ENCODE measurements around the gene IFITM5. TPM values are rescaled to one million over a fixed set of nuclear protein-coding genes. Genes with fewer than 3 reads are reported as not detected.
"Not testable (repeated sequence)": the region's sequence is repeated elsewhere in the genome, so short reads cannot be mapped to it uniquely, and the experiment has no call there.

IFITM5 gene
- polyA plus RNA-seq (2013, experiment 1 of 2; ENCODE audit: insufficient read length), result not detected
- polyA plus RNA-seq (2013, experiment 2 of 2; ENCODE audit: insufficient read length), result not detected

DNA sequence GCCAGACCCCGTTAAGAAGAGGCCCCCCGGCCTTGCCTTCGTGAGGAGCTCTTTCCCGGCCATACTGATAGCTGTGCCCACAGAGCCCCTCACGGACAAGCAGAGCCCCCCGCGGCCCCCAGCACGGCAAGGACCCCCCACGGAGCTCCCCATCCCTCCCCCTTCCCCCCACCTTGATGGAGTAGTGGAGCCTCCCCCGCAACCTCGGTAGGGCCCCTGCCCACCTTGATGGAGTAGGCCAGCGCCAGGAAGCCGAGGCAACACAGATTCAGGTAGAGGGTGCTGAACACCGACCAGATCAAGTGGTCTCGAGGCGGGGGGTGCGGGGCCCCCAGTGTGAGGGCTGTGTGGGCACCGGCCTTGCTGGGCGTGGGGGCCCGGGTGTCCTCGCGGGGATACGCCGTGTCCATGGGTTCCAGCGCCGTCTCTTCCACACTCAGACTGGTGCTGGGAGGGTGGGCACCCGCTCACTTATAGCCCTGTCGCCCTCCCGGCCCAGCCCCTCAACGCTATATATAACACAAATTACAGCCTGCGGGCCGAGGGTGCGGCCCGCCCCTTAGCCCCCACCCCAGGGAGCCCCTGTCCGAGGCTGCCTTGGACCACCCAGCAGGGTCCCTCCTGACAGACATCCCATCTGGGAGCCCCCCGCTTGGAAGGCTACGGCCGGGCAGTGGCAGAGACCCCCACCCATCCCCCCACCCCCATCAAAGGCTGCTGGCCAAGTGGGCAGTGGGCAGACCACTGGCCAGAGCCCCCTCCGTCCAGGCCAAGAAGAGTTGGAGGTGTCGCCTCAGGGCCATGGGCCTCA is at the start of gene IFITM5:
Gene IFITM5, minus strand, starts transcription at position 446 of the 811 bp plus-strand sequence. Its CDS starts 36 bp downstream, at position 410.
- DNase-seq, result no peak

DNA sequence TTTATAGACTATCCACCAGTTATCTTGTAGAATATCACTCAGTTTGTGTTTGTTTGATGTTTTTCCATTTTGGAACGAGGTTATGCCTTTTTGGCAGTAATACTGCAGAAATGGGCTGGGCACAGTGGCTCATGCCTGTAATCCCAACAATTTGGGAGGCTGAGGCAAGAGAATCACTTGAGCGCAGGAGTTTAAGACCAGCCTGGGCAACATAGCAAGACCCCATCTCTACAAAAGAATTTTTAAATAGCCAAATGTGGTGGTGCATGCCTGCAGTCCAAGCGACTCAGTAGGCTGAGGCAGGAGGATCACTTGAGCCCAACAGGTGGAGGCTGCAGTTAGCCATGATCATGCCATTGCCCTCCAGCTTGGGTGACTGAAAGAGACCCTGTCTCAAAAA is 47.2 kb upstream of the IFITM5 start:
- no peak for DNase-seq

DNA sequence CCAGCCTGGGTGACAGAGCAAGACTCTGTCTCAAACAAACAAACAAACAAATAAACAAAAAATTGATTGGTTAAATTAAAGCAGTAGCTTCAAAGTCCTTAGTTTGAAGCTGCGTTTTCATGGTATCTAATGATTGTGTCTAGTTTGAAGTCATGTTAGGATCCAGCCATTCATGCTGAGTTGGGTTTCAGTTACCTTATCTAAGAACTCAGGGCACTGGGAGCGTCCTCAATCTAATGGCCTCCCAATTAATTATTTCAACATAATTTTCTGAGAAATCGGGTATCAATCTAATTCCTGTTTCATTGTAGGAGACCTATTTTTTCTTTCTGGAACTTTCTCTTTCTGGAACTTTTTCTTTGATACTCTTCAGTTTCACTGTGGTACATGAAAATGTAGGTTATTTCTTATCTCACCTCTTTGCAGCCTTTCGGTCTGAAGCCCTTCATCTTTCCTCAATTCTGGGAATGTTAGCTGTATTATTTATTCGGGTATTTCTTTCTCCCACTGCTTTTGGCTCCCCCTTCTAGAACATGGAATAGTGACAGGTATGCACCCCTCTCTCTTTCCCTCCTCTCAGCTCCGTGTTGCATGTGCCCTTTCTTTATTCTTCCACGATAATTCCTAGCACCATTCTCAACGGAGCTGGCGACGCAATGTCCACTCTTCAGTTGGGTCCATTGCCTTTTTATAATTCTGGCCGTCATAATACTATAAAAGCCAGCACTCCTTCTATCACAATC is 45.7 kb upstream of the IFITM5 start:
- DNase-seq, result no peak

DNA sequence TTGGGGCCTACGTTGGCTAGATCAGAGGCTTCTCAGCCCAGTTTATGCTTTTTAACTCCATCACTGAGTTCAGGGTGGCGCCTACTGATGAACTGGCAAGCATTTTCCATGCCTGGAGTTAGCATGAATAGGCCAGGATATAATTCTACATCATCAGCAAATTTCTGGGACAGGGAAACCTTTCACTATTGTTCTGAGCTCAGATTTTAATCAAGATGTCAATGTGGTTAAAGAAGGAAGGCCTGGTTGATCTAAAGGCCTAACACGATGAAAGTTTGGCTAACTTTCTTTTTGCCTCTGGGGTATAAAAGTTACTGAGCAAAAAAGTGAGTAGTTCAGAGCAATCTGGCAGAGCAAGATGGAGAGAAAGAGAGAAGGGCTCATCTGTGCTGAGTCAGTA is 43.0 kb upstream of the IFITM5 start:
- no peak for DNase-seq

DNA sequence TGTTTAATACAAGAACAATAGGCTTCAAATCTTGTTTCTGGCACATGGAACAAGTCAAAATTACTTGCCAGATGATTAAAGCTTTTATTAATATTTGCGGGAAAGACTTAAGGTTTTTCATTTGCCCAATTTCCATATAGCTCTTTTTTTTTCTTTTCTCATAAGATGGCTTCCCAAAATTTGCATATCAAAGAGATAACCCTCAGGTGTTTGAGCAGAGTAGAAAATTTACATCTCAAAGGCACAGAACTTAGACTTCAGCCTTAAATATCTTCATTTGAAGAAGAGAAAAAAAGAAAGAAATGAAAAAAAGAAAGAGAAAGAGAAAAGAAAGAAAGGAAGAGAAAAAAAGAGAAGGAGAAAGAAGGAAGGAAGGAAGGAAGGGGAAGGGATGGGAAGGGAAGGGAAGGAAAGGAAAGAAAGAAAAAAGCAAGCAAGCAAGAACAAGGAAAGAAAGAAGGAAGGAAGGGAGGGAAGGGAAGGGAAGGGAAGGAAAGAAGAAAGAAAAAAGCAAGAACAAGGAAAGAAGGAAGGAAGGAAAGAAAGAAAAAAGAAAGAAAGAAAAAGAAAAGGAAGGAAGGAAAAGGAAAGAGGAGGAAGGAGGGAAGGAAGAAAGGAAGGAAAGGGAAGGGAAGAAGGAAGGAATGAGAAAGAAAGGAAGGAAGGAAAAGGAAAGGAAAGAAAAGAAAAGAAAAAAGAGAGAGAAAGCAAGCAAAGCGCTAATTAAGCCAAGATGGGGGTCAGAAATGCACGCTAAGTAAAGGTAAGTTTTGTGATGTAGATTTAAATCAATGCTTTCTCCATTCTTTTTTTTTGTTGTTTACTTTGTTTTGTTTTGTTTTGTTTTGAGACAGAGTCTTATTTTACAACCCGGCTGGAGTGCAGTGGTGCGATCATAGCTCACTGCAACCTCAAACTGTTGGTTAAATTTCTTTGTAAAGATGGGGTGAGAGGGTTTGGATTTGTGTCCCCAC is 41.5 kb upstream of the IFITM5 start:
- no peak for DNase-seq

DNA sequence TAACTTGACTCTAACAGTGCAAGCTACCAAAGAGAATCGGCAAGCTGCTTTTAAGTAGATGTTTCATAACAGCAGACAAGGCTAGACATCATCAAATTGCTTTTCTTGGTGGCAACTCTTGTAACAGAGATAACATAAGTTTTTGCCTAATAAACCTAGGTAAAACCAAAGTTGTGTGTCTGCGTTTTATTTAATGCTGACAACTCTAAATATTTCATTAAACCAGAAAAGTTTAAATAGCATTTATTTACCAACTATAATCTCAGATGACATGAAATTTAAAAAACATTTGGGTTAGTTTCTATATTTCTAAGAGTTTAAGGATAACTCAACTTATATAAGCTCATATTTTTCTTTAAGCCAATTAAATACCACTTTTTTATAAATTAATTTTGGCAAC is 40.6 kb upstream of the IFITM5 start:
- no peak for DNase-seq

DNA sequence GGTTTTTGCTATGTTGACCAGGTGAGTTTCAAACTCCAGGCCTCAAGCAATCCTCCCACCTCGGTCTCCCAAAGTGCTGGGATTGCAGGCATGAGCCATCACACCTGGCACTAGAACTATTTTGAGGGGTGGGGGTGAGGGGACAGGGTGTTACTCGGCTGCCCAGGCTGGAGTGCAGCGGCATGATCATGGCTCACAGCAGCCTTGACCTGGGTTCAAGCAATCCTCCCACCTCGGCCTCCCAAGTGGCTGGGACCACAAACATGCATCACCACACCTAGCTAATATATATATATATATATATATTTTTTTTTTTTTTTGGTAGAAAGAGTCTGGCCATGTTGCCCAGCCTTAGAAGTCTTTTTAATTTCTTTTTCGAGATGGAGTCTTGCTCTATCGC is 38.4 kb upstream of the IFITM5 start:
- no peak for DNase-seq

DNA sequence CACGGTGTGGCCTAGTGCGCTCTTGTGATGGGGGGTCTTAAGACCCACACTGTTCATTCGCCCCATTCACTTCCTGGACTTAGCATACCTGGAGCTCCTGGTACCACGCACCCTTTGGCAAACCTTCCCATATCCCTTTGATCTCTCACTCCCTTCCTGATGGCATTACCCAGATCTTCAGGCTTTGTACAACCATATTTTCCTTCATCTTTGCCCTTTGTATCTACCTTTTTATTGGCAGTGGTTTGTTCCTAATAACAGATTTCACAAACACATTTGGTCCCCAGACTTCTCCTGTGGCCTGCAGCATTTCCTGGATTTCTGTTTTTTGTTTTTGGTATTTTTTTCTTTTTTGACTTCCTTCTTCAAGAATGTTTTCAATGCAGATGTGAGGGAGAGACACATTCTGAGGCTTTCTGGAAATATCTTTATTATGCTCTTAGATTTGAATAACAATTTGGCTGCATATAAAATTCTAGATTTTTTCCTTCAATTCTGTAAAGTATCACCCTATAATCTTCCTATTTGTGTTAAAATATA is 37.4 kb upstream of the IFITM5 start:
- no peak for DNase-seq

DNA sequence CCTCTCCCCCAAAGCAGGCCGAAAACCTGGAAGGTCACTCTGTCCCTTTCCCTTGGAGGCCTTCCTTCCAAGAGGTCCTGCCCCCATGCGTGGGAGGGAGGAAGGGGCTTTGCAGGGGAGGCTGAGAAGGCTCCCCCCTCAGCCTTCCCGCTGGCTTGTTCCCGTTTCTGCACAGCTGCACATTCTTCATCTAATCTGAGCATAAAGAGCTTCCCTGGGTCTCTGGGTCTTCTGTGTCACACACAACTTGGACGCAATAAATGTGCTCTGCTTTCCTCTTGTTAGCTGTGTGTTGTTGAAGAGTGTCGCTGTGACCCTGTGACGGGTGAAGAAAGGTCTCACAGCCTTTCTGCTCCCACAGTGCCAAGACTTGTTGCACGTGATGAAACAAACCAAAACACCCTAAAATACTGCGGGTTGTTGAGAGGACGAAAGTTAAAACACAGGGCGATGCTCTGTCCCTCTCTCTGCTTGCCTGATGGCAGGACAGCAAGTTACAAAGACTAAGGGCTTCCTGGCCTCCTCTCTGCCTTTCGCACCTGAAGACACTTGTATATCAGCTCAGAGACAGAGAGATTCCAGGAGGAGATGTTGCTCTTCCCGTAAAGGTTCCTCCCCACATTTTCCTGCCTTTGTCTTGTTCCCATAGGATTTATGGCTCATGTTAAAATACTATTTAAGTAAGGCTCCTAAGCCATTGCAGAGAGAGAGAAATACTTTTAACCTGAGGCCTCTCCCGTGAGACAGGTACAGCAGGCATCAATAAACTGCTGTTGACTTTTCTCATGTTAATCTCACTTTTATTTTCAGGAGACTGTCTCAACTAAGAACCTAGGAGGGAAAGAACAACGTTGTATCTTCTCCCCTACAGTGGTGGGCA is 36.7 kb upstream of the IFITM5 start:
- no peak for DNase-seq

DNA sequence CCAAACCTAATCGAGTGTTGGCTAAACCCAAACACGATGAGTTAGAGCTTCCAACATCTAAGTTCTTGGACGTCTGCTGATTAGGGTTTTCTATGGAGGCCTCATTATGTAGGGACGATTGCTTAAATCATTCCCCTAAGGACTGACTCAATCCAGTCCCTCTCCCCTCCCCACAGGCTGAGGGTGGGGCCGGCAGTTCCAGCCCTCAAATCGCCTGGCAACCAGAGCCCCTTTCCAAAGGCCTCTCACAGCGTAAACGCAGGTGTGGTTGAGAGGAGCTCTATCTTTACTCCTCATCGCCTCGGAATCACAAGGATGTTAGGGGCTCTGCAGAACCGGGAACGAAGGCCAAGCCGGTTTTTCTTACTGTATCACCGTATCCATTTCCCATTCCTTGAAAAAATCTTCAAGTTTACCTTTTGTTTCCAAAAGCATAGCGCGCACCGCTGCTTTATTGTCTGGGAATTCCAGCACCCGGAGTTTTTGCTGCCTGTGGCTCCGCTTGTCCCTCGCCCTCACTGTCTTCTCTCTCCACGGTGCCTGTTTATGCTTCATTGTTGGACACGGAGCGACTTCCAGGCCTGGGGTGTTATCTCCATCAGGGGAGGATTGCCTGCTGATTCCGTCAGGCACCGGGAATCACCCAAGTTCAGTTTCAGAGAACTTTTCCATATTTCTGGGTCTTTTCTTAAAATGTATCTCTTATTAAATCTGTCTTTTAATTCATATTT is 35.1 kb upstream of the IFITM5 start:
- no peak for DNase-seq

DNA sequence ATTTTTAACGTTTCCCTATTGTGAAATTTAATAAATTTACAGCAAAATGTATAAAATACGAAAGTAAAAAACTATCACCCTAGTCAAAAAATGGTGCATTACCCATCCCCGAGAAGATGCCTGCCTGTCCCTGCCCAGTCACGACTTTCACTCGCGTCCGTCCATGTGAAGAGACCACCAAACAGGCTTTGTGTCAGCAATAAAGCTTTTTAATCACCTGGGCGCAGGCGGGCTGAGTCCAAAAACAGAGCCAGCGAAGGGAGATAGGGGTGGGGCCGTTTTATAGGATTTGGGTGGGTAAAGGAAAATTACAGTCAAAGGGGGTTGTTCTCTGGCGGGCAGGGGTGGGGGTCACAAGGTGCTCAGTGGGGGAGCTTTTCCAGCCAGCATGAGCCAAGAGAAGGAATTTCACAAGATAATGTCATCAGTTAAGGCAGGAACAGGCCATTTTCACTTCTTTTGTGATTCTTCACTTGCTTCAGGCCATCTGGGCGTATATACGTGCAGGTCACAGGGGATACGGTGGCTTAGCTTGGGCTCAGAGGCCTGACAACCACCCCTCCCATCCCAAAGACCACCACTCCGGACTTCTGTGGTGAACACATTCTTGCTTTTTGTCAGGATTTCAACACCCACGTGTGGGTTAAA is 34.4 kb upstream of the IFITM5 start:
- DNase-seq, result not testable (repeated sequence)

DNA sequence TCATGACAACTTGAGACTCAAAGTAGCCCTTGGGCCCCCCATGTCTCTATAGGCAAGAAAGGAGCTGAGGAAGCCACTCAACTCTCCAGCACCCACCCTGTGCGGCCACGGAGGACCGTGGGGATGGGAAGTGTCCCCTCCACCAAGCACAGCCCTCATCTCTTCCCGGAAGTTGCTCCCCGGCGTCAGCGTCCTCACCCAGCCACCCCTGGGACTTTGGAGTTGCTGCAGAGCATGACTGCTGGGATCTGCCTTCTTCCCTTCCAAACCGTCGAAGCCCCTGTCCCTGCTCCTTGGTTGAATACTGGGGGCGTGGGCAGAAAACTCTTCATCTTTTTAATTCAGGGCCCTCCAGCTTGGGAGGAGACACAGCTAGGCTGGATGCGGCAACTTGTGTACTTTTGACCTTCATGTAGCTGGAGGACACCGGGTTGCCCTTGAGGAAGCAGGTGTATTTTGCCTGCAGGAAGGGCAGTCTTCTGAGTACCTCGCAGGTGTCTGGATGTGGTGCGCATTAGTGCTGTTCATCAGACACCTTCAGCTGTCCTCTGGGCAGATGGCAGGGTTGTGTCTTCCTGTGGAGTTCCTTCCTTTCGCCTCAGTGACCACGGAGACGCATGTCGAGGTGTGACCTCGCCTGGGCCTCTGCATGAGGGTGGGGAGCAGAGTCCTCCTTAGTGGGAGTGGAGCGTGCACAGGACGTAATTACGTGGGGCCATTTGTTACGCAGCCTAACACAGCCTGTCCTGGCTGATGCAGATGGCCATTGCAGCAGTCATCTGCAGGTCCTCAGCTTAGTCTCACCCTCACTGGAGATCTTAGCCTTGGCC is 33.5 kb upstream of the IFITM5 start:
- no peak for DNase-seq

DNA sequence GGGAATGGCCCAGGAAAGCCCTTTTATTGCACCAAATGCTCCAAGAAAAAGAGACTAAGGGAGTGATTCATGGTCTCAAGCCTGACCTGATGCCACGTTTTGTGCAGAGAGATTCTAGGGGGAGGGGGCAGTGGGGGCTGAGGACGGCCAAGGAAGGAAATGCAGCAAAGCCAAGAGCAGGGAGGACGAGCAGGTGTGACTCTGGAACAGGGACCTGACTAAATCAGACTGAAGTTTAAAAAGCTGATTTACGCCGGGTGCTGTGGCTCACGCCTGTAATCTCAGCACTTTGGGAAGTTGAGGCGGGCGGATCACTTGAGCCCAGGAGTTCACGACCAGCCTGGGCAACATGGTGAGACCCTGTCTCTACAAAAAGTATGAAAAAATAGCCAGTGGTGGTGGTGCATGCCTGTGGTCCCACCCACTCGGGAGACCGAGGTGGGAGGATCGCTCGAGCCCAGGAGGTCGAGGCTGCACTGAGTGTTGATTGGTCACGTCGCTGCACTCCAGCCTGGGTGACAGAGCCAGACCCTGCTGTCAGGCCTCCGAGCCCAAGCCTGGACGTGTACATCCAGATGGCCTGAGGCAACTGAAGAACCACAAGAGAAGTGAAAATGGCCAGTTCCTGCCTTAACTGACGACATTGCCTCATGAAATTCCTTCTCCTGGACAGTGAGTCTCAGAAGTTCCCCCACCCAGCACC is 32.2 kb upstream of the IFITM5 start:
- no peak for DNase-seq

DNA sequence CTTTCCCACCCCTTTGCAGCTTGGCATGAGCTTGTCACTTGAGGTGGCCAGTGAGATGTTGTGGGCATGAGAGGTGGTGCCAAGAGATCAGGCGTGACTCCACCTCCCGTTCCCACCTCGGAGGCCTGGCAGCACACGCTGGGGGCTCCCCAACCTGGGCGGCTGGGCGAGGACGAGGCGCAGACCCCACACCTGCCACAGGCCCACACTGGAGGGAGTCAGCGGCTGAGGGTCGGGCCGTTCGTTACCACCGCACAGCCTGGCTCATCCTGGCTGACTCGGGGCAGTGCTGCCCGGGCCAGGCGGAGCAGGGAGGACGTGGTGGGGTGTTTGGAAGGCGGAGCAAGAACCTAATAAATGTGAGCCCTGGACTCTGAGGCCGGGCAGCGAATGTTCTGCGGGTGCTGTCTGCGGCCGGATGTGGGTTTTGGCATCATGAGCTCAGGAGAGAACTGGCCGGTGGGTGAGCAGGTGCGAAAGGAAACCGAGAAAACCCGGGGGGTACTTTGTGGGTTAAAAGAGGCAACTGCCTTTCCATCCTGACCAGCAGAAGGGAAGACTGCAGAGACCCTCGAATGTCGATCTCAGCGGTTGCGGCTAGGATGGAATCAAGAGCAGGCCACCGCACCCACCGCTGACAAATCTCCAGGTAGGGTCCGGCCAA is 31.5 kb upstream of the IFITM5 start:
- DNase-seq, result no peak

DNA sequence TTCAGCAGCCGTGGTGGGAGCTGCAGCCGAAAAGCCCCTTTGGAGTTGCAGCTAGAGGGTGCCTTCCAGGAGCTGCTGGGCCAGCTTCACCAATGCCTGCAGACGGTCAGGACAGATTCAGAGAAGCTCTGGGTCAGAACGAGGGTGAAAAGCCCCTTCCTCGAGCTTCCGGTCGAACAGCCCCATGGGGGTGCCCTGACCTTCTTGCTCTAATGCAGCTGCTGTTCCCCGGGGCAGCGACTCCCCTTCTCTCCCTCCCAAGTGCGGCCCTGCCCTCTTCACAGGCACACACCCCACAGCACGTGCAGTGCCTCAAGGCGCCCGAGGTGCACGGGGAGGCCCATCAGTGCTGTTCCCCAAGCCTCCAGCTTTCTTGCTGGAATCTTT is 31.0 kb upstream of the IFITM5 start:
- no peak for DNase-seq

DNA sequence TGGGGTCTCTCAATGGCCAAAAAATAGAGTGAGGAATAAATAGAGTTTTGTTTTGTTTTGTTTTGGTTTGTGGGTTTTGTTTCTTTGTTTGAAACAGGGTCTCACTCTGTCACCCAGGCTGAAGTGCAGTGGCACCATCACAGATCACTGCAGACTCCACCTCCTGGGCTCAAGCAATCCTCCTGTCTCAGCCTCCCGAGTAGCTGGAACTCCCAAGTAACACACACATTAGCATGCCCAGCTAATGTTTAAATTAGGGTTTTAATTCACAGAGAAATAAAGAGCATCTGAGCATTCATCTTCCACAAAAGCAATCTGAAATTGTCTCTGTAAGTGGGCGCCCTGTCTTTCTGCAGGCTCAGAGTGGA is 30.5 kb upstream of the IFITM5 start:
- no peak for DNase-seq

DNA sequence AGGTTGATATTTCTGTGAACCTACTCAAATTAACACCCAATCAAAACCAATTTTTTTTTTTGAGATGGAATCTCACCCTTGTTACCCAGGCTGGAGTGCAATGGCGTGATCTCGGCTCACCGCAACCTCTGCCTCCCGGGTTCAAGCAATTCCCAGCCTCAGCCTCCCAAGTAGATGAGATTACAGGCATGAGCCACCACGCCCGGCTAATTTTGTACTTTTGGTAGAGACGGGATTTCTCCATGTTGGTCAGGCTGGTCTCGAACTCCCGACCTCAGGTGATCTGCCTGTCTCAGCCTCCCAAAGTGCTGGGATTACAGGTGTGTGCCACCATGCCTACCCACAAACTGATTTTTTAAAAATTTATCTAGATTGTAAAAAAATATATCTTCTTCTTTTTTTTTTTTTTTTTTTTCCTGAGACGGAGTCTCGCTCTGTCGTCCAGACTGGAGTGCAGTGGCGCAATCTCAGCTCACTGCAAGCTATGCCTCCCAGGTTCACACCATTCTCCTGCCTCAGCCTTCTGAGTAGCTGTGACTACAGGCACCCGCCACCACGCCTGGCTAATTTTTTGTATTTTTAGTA is 29.3 kb upstream of the IFITM5 start:
- not testable (repeated sequence) for DNase-seq

DNA sequence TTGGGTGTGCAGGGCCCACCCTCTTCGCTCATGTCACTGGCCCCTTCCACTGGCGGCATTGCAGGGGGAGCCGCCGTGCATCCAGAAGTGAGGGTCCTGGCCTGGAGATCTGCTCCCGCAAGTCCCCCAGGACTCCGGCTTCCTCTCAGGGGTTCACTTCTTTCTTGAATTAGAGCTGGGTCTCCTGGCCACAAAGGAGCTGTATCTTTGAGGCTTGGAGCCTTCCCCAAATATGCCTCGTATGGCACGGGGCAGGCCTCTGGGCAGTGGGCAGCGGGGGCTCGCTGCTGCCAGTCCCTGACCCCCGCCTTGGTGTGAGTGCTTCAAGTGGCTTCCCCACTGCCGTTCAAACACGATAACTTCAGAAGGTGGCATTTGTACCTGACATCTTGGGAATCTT is 28.7 kb upstream of the IFITM5 start:
- DNase-seq, result no peak
